Mucosa of gallbladder (tissue), 1 donor: ENCODE measurements around the gene NBEA. TPM values are rescaled to one million over a fixed set of nuclear protein-coding genes. Genes with fewer than 3 reads are reported as not detected.
"Not testable (repeated sequence)": the region's sequence is repeated elsewhere in the genome, so short reads cannot be mapped to it uniquely, and the experiment has no call there.

Source experiments
- DNase-seq: peaks from one replicate; pipeline ENCODE4 v3.0.0-alpha.2; 2020; ENCODE audit warnings: low spot score
- total RNA-seq: library from RNA; stranded (reverse); gene quantifications from one replicate; pipeline ENCODE4 v1.2.1, GENCODE V29; 2021
- donor health status: DM: no; HTN: no; CAD: no.

The NBEA gene
- total RNA-seq, 1 donor from 2014 or later: 15.0 TPM

- DNase-seq: no peak
These were observed 722.7 kb downstream of the NBEA start for GRCh38 chr13:35664747-35665146.

GRCh38 chr13:35669321-35669720, 727.3 kb downstream of the NBEA start:
- no peak for DNase-seq

- DNase-seq: no peak
These were observed 730.5 kb downstream of the NBEA start for GRCh38 chr13:35672611-35673010.

GRCh38 chr13:35675651-35676050, 733.6 kb downstream of the NBEA start:
- no peak for DNase-seq

- DNase-seq: not testable (repeated sequence)
These were observed 735.8 kb downstream of the NBEA start for GRCh38 chr13:35677863-35678262.

- DNase-seq: no peak
These were observed 739.6 kb downstream of the NBEA start for GRCh38 chr13:35681685-35682084.

- DNase-seq: no peak
These were observed 742.4 kb downstream of the NBEA start for GRCh38 chr13:35684432-35684831.

GRCh38 chr13:35687336-35687735, 745.3 kb downstream of the NBEA start:
- no peak for DNase-seq

- DNase-seq: no peak
These were observed 748.6 kb downstream of the NBEA start for GRCh38 chr13:35690581-35691207.

- DNase-seq: no peak
These were observed 751.2 kb downstream of the NBEA start for GRCh38 chr13:35693134-35693784.

- no peak for DNase-seq
These were observed 752.0 kb downstream of the NBEA start for GRCh38 chr13:35694031-35694430.

GRCh38 chr13:35694549-35695447, 752.7 kb downstream of the NBEA start:
- no peak for DNase-seq

- DNase-seq: no peak
These were observed 753.3 kb downstream of the NBEA start for GRCh38 chr13:35695448-35695770.

- no peak for DNase-seq
These were observed 755.2 kb downstream of the NBEA start for GRCh38 chr13:35697186-35697730.

- no peak for DNase-seq
These were observed 757.0 kb downstream of the NBEA start for GRCh38 chr13:35698911-35699576.

GRCh38 chr13:35699825-35700510, 757.9 kb downstream of the NBEA start:
- no peak for DNase-seq

GRCh38 chr13:35700671-35701070, 758.6 kb downstream of the NBEA start:
- DNase-seq: no peak

GRCh38 chr13:35702316-35702715, 760.2 kb downstream of the NBEA start:
- no peak for DNase-seq

GRCh38 chr13:35703061-35703460, 761.0 kb downstream of the NBEA start:
- no peak for DNase-seq

GRCh38 chr13:35704331-35704730, 762.3 kb downstream of the NBEA start:
- no peak for DNase-seq

- no peak for DNase-seq
These were observed 764.2 kb downstream of the NBEA start for GRCh38 chr13:35706281-35706680.
